OCI-LY7 (cell line): Measurements from ENCODE around the gene WNT7A. TPM values are rescaled to one million over a fixed set of nuclear protein-coding genes. Genes with fewer than 3 reads are reported as not detected.

Experiments used
- BruUV-seq: library from RNA; stranded (reverse); fragments of 400-500 nt; replicated peaks from 2 replicates; lab custom pipeline; 2021; lab: Mats Ljungman, UMichigan
- CTCF ChIA-PET: fragments of 300-600 bp; sonication (Branson Sonifier 250); formaldehyde crosslinking; loops from one replicate; lab custom pipeline; 2022; ENCODE audit warnings: antibody characterized with exemption; ENCODE audit not compliant: unreplicated experiment; lab: Charles Lee
- POLR2A ChIA-PET: fragments of 300-600 bp; sonication (Branson Sonifier 250); formaldehyde crosslinking; loops from one replicate; lab custom pipeline; 2022; ENCODE audit warnings: antibody characterized with exemption; lab: Charles Lee
- DNase-seq: peaks from one replicate; pipeline ENCODE4 v3.0.0-alpha.2; 2015; ENCODE audit warnings: low spot score
- H2AFZ ChIP-seq: fragments of 200-600 bp; sonication (generic), shearing (Covaris generic); 2 replicates; pipeline ENCODE4 v1.6.1; 2014; ENCODE audit warnings: mild to moderate bottlenecking, antibody characterized with exemption, low read length, moderate library complexity
- H3K27ac ChIP-seq: fragments of 200-600 bp; sonication (generic); 2 replicates; pipeline ENCODE4 v1.5.1; 2014; ENCODE audit warnings: mixed run types, low read depth, mild to moderate bottlenecking, moderate library complexity, low read length, inconsistent platforms; ENCODE audit not compliant: poor library complexity, severe bottlenecking
- H3K36me3 ChIP-seq: fragments of 200-600 bp; sonication (generic); 2 replicates; pipeline ENCODE4 v1.6.1; 2014; ENCODE audit warnings: mild to moderate bottlenecking, antibody characterized with exemption, low read length, moderate library complexity, mixed read lengths; ENCODE audit not compliant: insufficient read depth
- H3K4me1 ChIP-seq: fragments of 200-600 bp; sonication (generic); 2 replicates; pipeline ENCODE4 v1.5.1; 2014; ENCODE audit warnings: mild to moderate bottlenecking, low read length; ENCODE audit not compliant: insufficient read depth, poor library complexity, severe bottlenecking
- H3K4me2 ChIP-seq: fragments of 200-600 bp; sonication (generic); 2 replicates; pipeline ENCODE4 v1.6.1; 2014; ENCODE audit warnings: mild to moderate bottlenecking, low read length
- H3K4me3 ChIP-seq: fragments of 200-600 bp; sonication (generic); 2 replicates; pipeline ENCODE4 v1.5.1; 2014; ENCODE audit warnings: mild to moderate bottlenecking, low read depth, low read length; ENCODE audit not compliant: poor library complexity, severe bottlenecking
- H3K79me2 ChIP-seq: fragments of 200-600 bp; sonication (generic); 2 replicates; pipeline ENCODE4 v1.6.1; 2016; ENCODE audit warnings: low read depth, mild to moderate bottlenecking, low read length, moderate library complexity, mixed read lengths; ENCODE audit not compliant: insufficient read depth
- H3K9me2 ChIP-seq: fragments of 200-600 bp; sonication (generic); 2 replicates; pipeline ENCODE4 v1.6.1; 2016; ENCODE audit warnings: mild to moderate bottlenecking, low read length, mixed read lengths; ENCODE audit not compliant: insufficient read depth
- H3K9me3 ChIP-seq: fragments of 200-600 bp; sonication (generic); 2 replicates; pipeline ENCODE4 v1.6.1; 2014; ENCODE audit warnings: mild to moderate bottlenecking, mixed run types, low read length, mixed read lengths
- H4K20me1 ChIP-seq: fragments of 200-600 bp; sonication (generic); 2 replicates; pipeline ENCODE4 v1.6.1; 2014; ENCODE audit warnings: mild to moderate bottlenecking, antibody characterized with exemption, low read length, moderate library complexity, mixed read lengths; ENCODE audit not compliant: insufficient read depth
- EZH2phosphoT487 ChIP-seq: fragments of 200-600 bp; sonication (generic); IDR thresholded peaks from 2 replicates; pipeline ENCODE4 v1.6.1; 2018; ENCODE audit warnings: low read depth, borderline replicate concordance, mild to moderate bottlenecking, mixed run types, antibody characterized with exemption, low read length, moderate library complexity, mixed read lengths
- intact Hi-C: fragments of 100-400 bp; cut with micrococcal nuclease; formaldehyde crosslinking; loops from one replicate; pipeline ENCODE4 v1.10.0; 2022; ENCODE audit not compliant: unreplicated experiment
- total RNA-seq, 2 experiments: library from RNA; depleted of rRNA in 1 of 2; stranded (reverse); fragments of >200 nt in 1 of 2; shearing (Covaris generic) in 1 of 2; gene quantifications; 2 replicates each; pipeline ENCODE4 v1.2.3, GENCODE V29; 2014 to 2022
- TF ChIP-seq, protein P1 (sequence below): fragments of 200-600 bp; sonication (generic); conservative IDR thresholded peaks from 2 replicates; pipeline ENCODE4 v1.5.1; 2014; ENCODE audit warnings: mild to moderate bottlenecking, antibody characterized with exemption, low read length, moderate library complexity, mixed read lengths

Gene WNT7A
- total RNA-seq, 2 experiments from 2014 or later, result not detected

DNA sequence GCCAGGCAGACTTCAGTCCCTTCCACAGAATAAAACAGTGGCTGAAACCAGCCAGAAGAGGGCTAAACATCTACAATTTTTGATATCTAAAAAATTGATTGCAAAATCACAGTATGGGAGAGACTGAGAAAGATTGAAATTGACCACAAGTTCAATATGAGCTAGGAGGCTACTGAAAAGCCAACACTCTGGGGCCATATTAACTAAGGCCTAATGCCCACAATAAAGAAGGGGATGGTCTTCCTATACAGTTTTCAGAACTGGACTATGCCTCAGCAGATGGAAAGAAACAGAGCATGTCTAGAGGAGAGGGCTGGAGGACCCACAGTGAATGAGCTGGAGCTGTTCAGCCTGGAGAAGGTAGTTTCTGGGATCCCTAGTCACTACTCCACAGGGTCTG, 53.2 kb downstream of the WNT7A start:
- TF ChIP-seq, protein P1, sequence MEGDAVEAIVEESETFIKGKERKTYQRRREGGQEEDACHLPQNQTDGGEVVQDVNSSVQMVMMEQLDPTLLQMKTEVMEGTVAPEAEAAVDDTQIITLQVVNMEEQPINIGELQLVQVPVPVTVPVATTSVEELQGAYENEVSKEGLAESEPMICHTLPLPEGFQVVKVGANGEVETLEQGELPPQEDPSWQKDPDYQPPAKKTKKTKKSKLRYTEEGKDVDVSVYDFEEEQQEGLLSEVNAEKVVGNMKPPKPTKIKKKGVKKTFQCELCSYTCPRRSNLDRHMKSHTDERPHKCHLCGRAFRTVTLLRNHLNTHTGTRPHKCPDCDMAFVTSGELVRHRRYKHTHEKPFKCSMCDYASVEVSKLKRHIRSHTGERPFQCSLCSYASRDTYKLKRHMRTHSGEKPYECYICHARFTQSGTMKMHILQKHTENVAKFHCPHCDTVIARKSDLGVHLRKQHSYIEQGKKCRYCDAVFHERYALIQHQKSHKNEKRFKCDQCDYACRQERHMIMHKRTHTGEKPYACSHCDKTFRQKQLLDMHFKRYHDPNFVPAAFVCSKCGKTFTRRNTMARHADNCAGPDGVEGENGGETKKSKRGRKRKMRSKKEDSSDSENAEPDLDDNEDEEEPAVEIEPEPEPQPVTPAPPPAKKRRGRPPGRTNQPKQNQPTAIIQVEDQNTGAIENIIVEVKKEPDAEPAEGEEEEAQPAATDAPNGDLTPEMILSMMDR, result no peak
- TF ChIP-seq EZH2phosphoT487, result no peak
- CTCF ChIA-PET, result no interaction called here
- H3K4me3 ChIP-seq, result no peak overlapping the region

DNA sequence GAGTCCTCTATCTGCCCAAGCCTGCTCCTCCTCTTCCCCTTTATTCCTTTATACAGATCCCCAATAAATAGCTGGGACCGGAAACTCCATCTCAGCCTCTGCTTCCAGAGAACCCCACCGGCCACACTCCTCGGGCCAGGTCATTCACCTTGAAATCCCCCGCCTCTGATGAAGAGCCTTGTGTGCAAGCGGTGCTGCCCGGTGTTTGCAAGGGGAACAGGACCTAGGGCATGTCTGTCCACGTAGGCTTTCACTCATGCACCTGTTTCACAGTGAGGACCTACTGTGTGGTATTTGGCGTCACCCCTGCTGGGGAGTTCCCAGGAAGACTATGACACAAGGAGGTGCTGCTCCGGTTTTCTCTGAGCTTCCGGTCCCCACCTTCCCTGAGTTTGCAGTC, 54.0 kb downstream of the WNT7A start:
- H3K4me3 ChIP-seq, result no peak overlapping the region
- no peaks in the 10 kb centered on the region for H3K79me2 ChIP-seq
- H3K9me3 ChIP-seq, result no peaks in the 10 kb centered on the region
- H3K36me3 ChIP-seq, result no peaks in the 10 kb centered on the region
- intact Hi-C loops, result no loop called here
- POLR2A ChIA-PET, result no interaction called here
- no peaks in the 10 kb centered on the region for H3K9me2 ChIP-seq
- no peak overlapping the region for H3K4me2 ChIP-seq
- TF ChIP-seq, protein P1, result no peak
- no peak for TF ChIP-seq EZH2phosphoT487
- no peaks in the 10 kb centered on the region for H3K4me1 ChIP-seq
- H3K27ac ChIP-seq, result no peak overlapping the region
- no peak overlapping the region for H2AFZ ChIP-seq
- no peak for DNase-seq
- no TSS peak for BruUV-seq
- no peaks in the 10 kb centered on the region for H4K20me1 ChIP-seq
- CTCF ChIA-PET, result no interaction called here

More for the DNA sequence above, 53.2 kb downstream of the WNT7A start:
- BruUV-seq, result no TSS peak
- Histone ChIP-seq H3K36me3 (no peaks in the 10 kb centered on the region), H3K4me2 (no peak overlapping the region), H3K9me2 (no peaks in the 10 kb centered on the region), H3K27ac (no peak overlapping the region), H4K20me1 (no peaks in the 10 kb centered on the region), H3K9me3 (no peaks in the 10 kb centered on the region), H3K4me1 (no peaks in the 10 kb centered on the region), H2AFZ (no peak overlapping the region), H3K79me2 (no peaks in the 10 kb centered on the region)
- intact Hi-C loops, result no loop called here
- POLR2A ChIA-PET, result no interaction called here
- no peak for DNase-seq

DNA sequence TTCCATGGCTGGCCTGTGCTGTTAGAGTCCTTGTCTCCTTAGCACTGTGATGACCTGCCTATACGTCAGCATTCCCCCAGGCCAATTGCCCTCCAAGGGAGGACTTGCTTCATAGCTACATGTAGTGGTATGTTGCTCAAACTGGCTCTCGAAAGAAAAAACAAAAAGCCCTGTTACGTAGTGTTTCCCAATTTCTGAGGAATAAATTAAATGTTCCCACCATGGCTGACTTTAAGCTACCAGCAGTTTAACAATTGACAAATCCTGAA, 54.6 kb downstream of the WNT7A start:
- intact Hi-C loops, result no loop called here
- POLR2A ChIA-PET, result no interaction called here
- no peak for DNase-seq

More for the DNA sequence above, 54.6 kb downstream of the WNT7A start:
- CTCF ChIA-PET, result no interaction called here
- no peak overlapping the region for H3K4me2 ChIP-seq
- no peak overlapping the region for H3K4me3 ChIP-seq
- no peaks in the 10 kb centered on the region for H3K79me2 ChIP-seq
- no peaks in the 10 kb centered on the region for H3K9me3 ChIP-seq
- H3K4me1 ChIP-seq, result no peaks in the 10 kb centered on the region
- H4K20me1 ChIP-seq, result no peaks in the 10 kb centered on the region
- no peaks in the 10 kb centered on the region for H3K9me2 ChIP-seq
- H3K27ac ChIP-seq, result no peak overlapping the region
- H2AFZ ChIP-seq, result no peak overlapping the region
- no peaks in the 10 kb centered on the region for H3K36me3 ChIP-seq
- TF ChIP-seq, protein P1, result no peak
- no peak for TF ChIP-seq EZH2phosphoT487
- BruUV-seq, result no TSS peak
